GM18526 (cell line): ENCODE measurements around the gene SCARB1.

Source experiments
- POLR2A ChIP-seq: IDR thresholded peaks from 3 replicates; pipeline ENCODE4 v1.6.1; 2011; ENCODE audit not compliant: insufficient read length; ENCODE audit errors: extremely low read depth

Gene SCARB1

GRCh38 chr12:124771462-124772288, 92.0 kb downstream of the SCARB1 start:
- no peak for TF ChIP-seq POLR2A

GRCh38 chr12:124770728-124771127, 92.9 kb downstream of the SCARB1 start:
- TF ChIP-seq POLR2A, result no peak

- TF ChIP-seq POLR2A, result no peak
Measured at GRCh38 chr12:124769881-124770512, 93.7 kb downstream of the SCARB1 start.

- TF ChIP-seq POLR2A, result no peak
Measured at GRCh38 chr12:124769163-124769530, 94.5 kb downstream of the SCARB1 start.

- TF ChIP-seq POLR2A, result no peak
Measured at GRCh38 chr12:124768452-124769162, 95.1 kb downstream of the SCARB1 start.

GRCh38 chr12:124767066-124767821, 96.4 kb downstream of the SCARB1 start:
- no peak for TF ChIP-seq POLR2A

GRCh38 chr12:124766727-124767065, 97.0 kb downstream of the SCARB1 start:
- no peak for TF ChIP-seq POLR2A

GRCh38 chr12:124765581-124766489, 97.8 kb downstream of the SCARB1 start:
- no peak for TF ChIP-seq POLR2A

GRCh38 chr12:124764870-124765580, 98.6 kb downstream of the SCARB1 start:
- TF ChIP-seq POLR2A, result no peak

GRCh38 chr12:124764451-124764850, 99.2 kb downstream of the SCARB1 start:
- no peak for TF ChIP-seq POLR2A

GRCh38 chr12:124763594-124763979, 100.1 kb downstream of the SCARB1 start:
- TF ChIP-seq POLR2A, result no peak

GRCh38 chr12:124762791-124763593, 100.7 kb downstream of the SCARB1 start:
- no peak for TF ChIP-seq POLR2A

GRCh38 chr12:124762384-124762783, 101.3 kb downstream of the SCARB1 start:
- no peak for TF ChIP-seq POLR2A
